SK-N-SH (cell line): Measurements from ENCODE around the gene SMIM1. TPM values are rescaled to one million over a fixed set of nuclear protein-coding genes. Genes with fewer than 3 reads are reported as not detected.
A peak's percentile ranks its signal among the peaks of the same experiment; 100 is the strongest.

Source experiments
- CTCF ChIA-PET: fragments of 300-600, 350-600 bp; formaldehyde crosslinking; extraction: SDS; loops from one replicate; lab custom pipeline; 2021; lab: Yijun Ruan, JAX
- POLR2A ChIA-PET: fragments of 350-600 bp; sonication (Branson Sonifier 250); formaldehyde crosslinking; extraction: SDS; loops from one replicate; lab custom pipeline; 2020; ENCODE audit warnings: antibody characterized with exemption, inconsistent platforms; lab: Yijun Ruan, JAX
- DNase-seq: peaks from one replicate; pipeline ENCODE4 v3.0.0; 2012
- H2AFZ ChIP-seq: fragments of 200-600 bp; sonication (generic); 2 replicates; pipeline ENCODE4 v1.8.1; 2016; ENCODE audit warnings: antibody characterized with exemption, mild to moderate bottlenecking, low read depth
- H3F3A ChIP-seq: fragments of 200-600 bp; sonication (generic); replicated peaks from 2 replicates; pipeline ENCODE3; 2016; ENCODE audit warnings: antibody characterized with exemption, mild to moderate bottlenecking; ENCODE audit not compliant: insufficient read depth
- H3K27ac ChIP-seq, 2 experiments: fragments of 200-500 bp in 1 of 2; fragments of 200-600 bp in 1 of 2; sonication (Bioruptor generic) in 1 of 2; sonication (generic), shearing (Covaris generic) in 1 of 2; 2 replicates each; pipeline versions ENCODE4 v1.5.1 to v1.6.1; 2014 to 2016; ENCODE audit warnings: low read depth in 2 of 2, inconsistent platforms in 1 of 2, low read length in 1 of 2, mild to moderate bottlenecking in 1 of 2, mixed read lengths in 1 of 2
- H3K27me3 ChIP-seq: fragments of 200-600 bp; sonication (generic), shearing (Covaris generic); 2 replicates; pipeline ENCODE4 v1.6.1; 2016; ENCODE audit warnings: mixed run types; ENCODE audit not compliant: insufficient read depth
- H3K36me3 ChIP-seq, 2 experiments: fragments of 200-500 bp in 1 of 2; fragments of 200-600 bp in 1 of 2; sonication (Bioruptor generic) in 1 of 2; sonication (generic) in 1 of 2; replicated peaks in 1 of 2; 2 replicates each; pipeline versions ENCODE3 to v1.5.1; 2014 to 2016; ENCODE audit warnings: low read length in 1 of 2, mild to moderate bottlenecking in 1 of 2; ENCODE audit not compliant: insufficient read depth in 2 of 2, control insufficient read depth in 1 of 2
- H3K4me1 ChIP-seq, 2 experiments: fragments of 200-500 bp in 1 of 2; fragments of 200-600 bp in 1 of 2; sonication (Bioruptor generic) in 1 of 2; sonication (generic), shearing (Covaris generic) in 1 of 2; 2 replicates each; pipeline versions ENCODE4 v1.5.1 to v1.6.1; 2014 to 2016; ENCODE audit warnings: low read depth in 1 of 2, low read length in 1 of 2, mixed run types in 1 of 2; ENCODE audit not compliant: insufficient read depth in 2 of 2, control insufficient read depth in 1 of 2
- H3K4me2 ChIP-seq: fragments of 200-600 bp; sonication (generic), shearing (Covaris generic); 2 replicates; pipeline ENCODE4 v1.6.1; 2017; ENCODE audit warnings: mixed run types
- H3K4me3 ChIP-seq, 2 experiments: fragments of 200-500 bp in 1 of 2; fragments of 200-600 bp in 1 of 2; sonication (Bioruptor generic) in 1 of 2; sonication (generic), shearing (Covaris generic) in 1 of 2; 2 replicates each; pipeline versions ENCODE4 v1.5.1 to v1.8.1; 2014 to 2016; ENCODE audit warnings: low read depth in 2 of 2, inconsistent platforms in 1 of 2, low read length in 1 of 2, mild to moderate bottlenecking in 1 of 2, mixed read lengths in 1 of 2, moderate library complexity in 1 of 2
- H3K79me2 ChIP-seq: fragments of 200-600 bp; sonication (generic); 2 replicates; pipeline ENCODE4 v1.8.1; 2017; ENCODE audit warnings: mild to moderate bottlenecking; ENCODE audit not compliant: insufficient read depth
- H3K9ac ChIP-seq: fragments of 200-600 bp; sonication (generic); 2 replicates; pipeline ENCODE4 v1.6.1; 2017; ENCODE audit warnings: mixed run types
- H3K9me2 ChIP-seq: fragments of 200-600 bp; sonication (generic); 2 replicates; pipeline ENCODE4 v1.6.1; 2017; ENCODE audit warnings: mixed run types
- H3K9me3 ChIP-seq: fragments of 200-600 bp; sonication (generic); 2 replicates; pipeline ENCODE4 v1.6.1; 2017; ENCODE audit warnings: mixed run types, mild to moderate bottlenecking, moderate library complexity
- H4K20me1 ChIP-seq: fragments of 200-600 bp; sonication (generic); 2 replicates; pipeline ENCODE4 v1.6.1; 2017; ENCODE audit warnings: mild to moderate bottlenecking, mixed run types; ENCODE audit not compliant: insufficient read depth
- EP300 ChIP-seq, 2 experiments: IDR thresholded peaks; 2 replicates each; pipeline versions ENCODE4 v1.4.0 to v1.6.1; 2012; ENCODE audit warnings: borderline replicate concordance in 1 of 2, low read depth in 1 of 2, low read length in 1 of 2
- FOSL2 ChIP-seq: IDR thresholded peaks from 2 replicates; pipeline ENCODE4 v1.4.0; 2012; ENCODE audit warnings: low read depth, mild to moderate bottlenecking, moderate library complexity, borderline replicate concordance
- GABPA ChIP-seq: IDR thresholded peaks from 2 replicates; pipeline ENCODE4 v1.4.0; 2012; ENCODE audit warnings: low read depth, mild to moderate bottlenecking
- JUND ChIP-seq: IDR thresholded peaks from 2 replicates; pipeline ENCODE4 v1.4.0; 2012
- MAX ChIP-seq: IDR thresholded peaks from 2 replicates; pipeline ENCODE4 v1.4.0; 2012; ENCODE audit warnings: low read depth
- NFIC ChIP-seq: IDR thresholded peaks from 2 replicates; pipeline ENCODE4 v1.4.0; 2012; ENCODE audit warnings: borderline replicate concordance
- PBX3 ChIP-seq: IDR thresholded peaks from 2 replicates; pipeline ENCODE4; 2012
- RCOR1 ChIP-seq: fragments of 150-350 bp; IDR thresholded peaks from 2 replicates; pipeline ENCODE4 v1.6.1; 2017; ENCODE audit warnings: antibody characterized with exemption, low read length
- SIN3A ChIP-seq: IDR thresholded peaks from 2 replicates; pipeline ENCODE4 v1.6.1; 2012; ENCODE audit warnings: low read depth, mild to moderate bottlenecking, low read length, moderate library complexity, borderline replicate concordance
- ZBTB33 ChIP-seq: IDR thresholded peaks from 2 replicates; pipeline ENCODE4 v1.4.0; 2012; ENCODE audit warnings: low read depth, borderline replicate concordance
- WGBS: methylation state at CpG from one replicate; pipeline ENCODE4 v1.1.6; 2017; ENCODE audit warnings: low lambda C conversion rate; 5-methylcytosine and 5-hydroxymethylcytosine counted together
- polyA plus RNA-seq, 3 experiments: library from polyadenylated mRNA; depleted of rRNA; stranded (reverse); fragments of >200 nt; gene quantifications; 2 replicates each; pipeline ENCODE4 v1.2.3, GENCODE V29; 2012
- TF ChIP-seq, protein P1 (sequence below): fragments of 150-350 bp; IDR thresholded peaks from 2 replicates; pipeline ENCODE4 v1.6.1; 2016; ENCODE audit warnings: mild to moderate bottlenecking, low read depth, low read length
- TF ChIP-seq, protein P2 (sequence below): IDR thresholded peaks from 2 replicates; pipeline ENCODE4 v1.6.1; 2012; ENCODE audit warnings: mild to moderate bottlenecking, low read depth, low read length, moderate library complexity

Gene SMIM1
- polyA plus RNA-seq, 1 of the 3 experiments (the other 2 are of a cell fraction), result 6.1 TPM

DNA sequence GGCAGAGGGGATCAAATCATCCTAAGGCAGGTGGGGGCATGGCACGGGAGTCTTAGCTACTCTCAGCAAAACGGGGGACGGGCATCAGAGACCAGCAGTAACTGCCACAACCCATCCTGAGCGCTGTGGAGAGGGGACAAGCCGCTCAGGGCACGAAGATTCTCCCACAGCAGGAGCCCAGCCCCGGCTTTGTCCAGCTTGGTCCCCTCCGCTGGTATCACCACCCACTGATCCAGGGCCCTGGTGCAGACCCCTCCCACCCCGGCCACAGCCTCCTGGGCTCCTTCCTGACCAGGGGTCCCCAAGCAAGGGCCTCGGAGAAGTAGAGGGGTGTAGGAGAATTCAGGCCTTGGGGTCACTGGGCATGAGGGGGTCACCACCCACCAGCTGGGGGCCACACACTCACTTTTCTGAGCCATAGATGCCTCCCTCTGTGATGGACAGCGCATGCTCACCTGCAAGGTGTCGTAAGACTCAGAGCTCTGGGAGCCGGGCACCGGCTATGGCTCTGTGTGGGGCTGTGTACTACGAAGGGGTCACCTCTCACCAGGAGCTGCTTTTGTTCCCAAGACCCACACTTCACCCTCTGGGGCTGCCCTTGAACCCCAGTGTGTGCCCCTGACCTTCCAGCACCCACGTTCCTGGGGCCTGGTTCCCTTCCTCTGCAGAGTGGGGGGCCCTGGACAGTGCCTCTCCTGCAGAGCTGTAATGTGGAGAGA is 2.3 kb upstream of the SMIM1 start:
- DNase-seq, result no peak

GRCh38 chr1:3771108-3772026 is 1.2 kb upstream of the SMIM1 start:
- no peaks in the 10 kb centered on the region for H3K79me2 ChIP-seq
- no peaks in the 10 kb centered on the region for H3K36me3 ChIP-seq
- peak overlapping the region; percentile 54; the same call in 1 of the 2 replicates for H3K9ac ChIP-seq
- H3K27ac ChIP-seq, result peak overlapping the region in 1 of 2 experiments; percentile 78; a peak in 1 of 4 replicates
- H3K27me3 ChIP-seq, result no peaks in the 10 kb centered on the region
- peak overlapping the region; percentile 57 to 68; a peak in 3 of 4 replicates for H3K4me3 ChIP-seq
- POLR2A ChIA-PET, result no interaction called here
- CTCF ChIA-PET, result interaction anchor here (0.8 kb wide), 1 partner anchor 47 kb away, joined by 4 read pairs; no protein-coding TSS in a partner anchor
- peak overlapping the region; percentile 81 for H3K4me2 ChIP-seq
- TF ChIP-seq PBX3 (no peak), SIN3A (no peak), MAX (no peak), GABPA (no peak), JUND (no peak), RCOR1 (no peak), NFIC (no peak)
- TF ChIP-seq, protein P1, sequence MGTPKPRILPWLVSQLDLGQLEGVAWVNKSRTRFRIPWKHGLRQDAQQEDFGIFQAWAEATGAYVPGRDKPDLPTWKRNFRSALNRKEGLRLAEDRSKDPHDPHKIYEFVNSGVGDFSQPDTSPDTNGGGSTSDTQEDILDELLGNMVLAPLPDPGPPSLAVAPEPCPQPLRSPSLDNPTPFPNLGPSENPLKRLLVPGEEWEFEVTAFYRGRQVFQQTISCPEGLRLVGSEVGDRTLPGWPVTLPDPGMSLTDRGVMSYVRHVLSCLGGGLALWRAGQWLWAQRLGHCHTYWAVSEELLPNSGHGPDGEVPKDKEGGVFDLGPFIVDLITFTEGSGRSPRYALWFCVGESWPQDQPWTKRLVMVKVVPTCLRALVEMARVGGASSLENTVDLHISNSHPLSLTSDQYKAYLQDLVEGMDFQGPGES, result no peak
- TF ChIP-seq, protein P2, sequence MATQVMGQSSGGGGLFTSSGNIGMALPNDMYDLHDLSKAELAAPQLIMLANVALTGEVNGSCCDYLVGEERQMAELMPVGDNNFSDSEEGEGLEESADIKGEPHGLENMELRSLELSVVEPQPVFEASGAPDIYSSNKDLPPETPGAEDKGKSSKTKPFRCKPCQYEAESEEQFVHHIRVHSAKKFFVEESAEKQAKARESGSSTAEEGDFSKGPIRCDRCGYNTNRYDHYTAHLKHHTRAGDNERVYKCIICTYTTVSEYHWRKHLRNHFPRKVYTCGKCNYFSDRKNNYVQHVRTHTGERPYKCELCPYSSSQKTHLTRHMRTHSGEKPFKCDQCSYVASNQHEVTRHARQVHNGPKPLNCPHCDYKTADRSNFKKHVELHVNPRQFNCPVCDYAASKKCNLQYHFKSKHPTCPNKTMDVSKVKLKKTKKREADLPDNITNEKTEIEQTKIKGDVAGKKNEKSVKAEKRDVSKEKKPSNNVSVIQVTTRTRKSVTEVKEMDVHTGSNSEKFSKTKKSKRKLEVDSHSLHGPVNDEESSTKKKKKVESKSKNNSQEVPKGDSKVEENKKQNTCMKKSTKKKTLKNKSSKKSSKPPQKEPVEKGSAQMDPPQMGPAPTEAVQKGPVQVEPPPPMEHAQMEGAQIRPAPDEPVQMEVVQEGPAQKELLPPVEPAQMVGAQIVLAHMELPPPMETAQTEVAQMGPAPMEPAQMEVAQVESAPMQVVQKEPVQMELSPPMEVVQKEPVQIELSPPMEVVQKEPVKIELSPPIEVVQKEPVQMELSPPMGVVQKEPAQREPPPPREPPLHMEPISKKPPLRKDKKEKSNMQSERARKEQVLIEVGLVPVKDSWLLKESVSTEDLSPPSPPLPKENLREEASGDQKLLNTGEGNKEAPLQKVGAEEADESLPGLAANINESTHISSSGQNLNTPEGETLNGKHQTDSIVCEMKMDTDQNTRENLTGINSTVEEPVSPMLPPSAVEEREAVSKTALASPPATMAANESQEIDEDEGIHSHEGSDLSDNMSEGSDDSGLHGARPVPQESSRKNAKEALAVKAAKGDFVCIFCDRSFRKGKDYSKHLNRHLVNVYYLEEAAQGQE, result no peak
- 72% methylated on average over 26 of the region's 32 CpGs for WGBS
- H3K4me1 ChIP-seq, result peaks cover 0 to 42% of the 10 kb centered on the region in 2 experiments; a peak in 1 of 4 replicates
- H3F3A ChIP-seq, result peaks cover 5% of the 10 kb centered on the region
- H3K9me2 ChIP-seq, result no peaks in the 10 kb centered on the region
- no peak overlapping the region for H2AFZ ChIP-seq
- no peaks in the 10 kb centered on the region for H3K9me3 ChIP-seq
- H4K20me1 ChIP-seq, result no peaks in the 10 kb centered on the region
- DNase-seq, result peak; percentile 65

More for the DNA sequence above, 2.3 kb upstream of the SMIM1 start:
- Histone ChIP-seq H3K9ac (no peak overlapping the region), H3F3A (peaks cover 5% of the 10 kb centered on the region), H3K79me2 (no peaks in the 10 kb centered on the region), H3K27me3 (no peaks in the 10 kb centered on the region), H3K4me3 (no peak overlapping the region), H3K27ac (no peak overlapping the region), H4K20me1 (no peaks in the 10 kb centered on the region), H3K36me3 (no peaks in the 10 kb centered on the region), H3K4me1 (peaks cover 0 to 30% of the 10 kb centered on the region in 2 experiments; a peak in 1 of 4 replicates), H3K9me2 (no peaks in the 10 kb centered on the region), H2AFZ (no peak overlapping the region), H3K9me3 (no peaks in the 10 kb centered on the region), H3K4me2 (no peak overlapping the region)
- CTCF ChIA-PET, result interaction anchor here (1.7 kb wide), 1 partner anchor 46 kb away, joined by 8 read pairs; no protein-coding TSS in a partner anchor
- TF ChIP-seq EP300 (IDR thresholded peaks at IDR 0.05; ENCODE audit: borderline replicate concordance in 1 of 2, low read depth in 1 of 2, low read length in 1 of 2) (no peak), ZBTB33 (no peak), FOSL2 (no peak)
- WGBS, result 89% methylated on average over 7 of the region's 16 CpGs
- POLR2A ChIA-PET, result interaction anchor here (0.6 kb wide), 1 partner anchor 11 kb away, joined by 3 read pairs; no protein-coding TSS in a partner anchor
